MCF 10A (cell line): ENCODE data around the gene TKT. TPM values are rescaled to one million over a fixed set of nuclear protein-coding genes. Genes with fewer than 3 reads are reported as not detected.

Experiments used
- BruUV-seq: library from RNA; stranded (reverse); fragments of 400-500 nt; replicated peaks from 2 replicates; lab custom pipeline; 2021; lab: Mats Ljungman, UMichigan
- CTCF ChIA-PET: fragments of 300-600 bp; sonication (Branson Sonifier 250); formaldehyde crosslinking; extraction: SDS; loops from one replicate; lab custom pipeline; 2021; ENCODE audit warnings: antibody characterized with exemption, inconsistent platforms; lab: Yijun Ruan, JAX
- POLR2A ChIA-PET: fragments of 300-600, 350-650 bp; sonication (Branson Sonifier 250); formaldehyde crosslinking; extraction: SDS; loops from one replicate; lab custom pipeline; 2020; ENCODE audit warnings: antibody characterized with exemption, inconsistent platforms; lab: Yijun Ruan, JAX
- DNase-seq: peaks from one replicate; pipeline ENCODE4 v3.0.0-alpha.2; 2018; ENCODE audit not compliant: unreplicated experiment
- H3K27ac Mint-ChIP-seq: one replicate; pipeline ENCODE4 v1.8.0; 2022; ENCODE audit warnings: mild to moderate bottlenecking, low read depth, mixed read lengths; ENCODE audit not compliant: unreplicated experiment
- H3K27me3 Mint-ChIP-seq: one replicate; pipeline ENCODE4 v1.8.0; 2022; ENCODE audit warnings: mixed read lengths; ENCODE audit not compliant: insufficient read depth, unreplicated experiment
- H3K36me3 Mint-ChIP-seq: one replicate; pipeline ENCODE4 v1.8.0; 2022; ENCODE audit warnings: mild to moderate bottlenecking, moderate library complexity, mixed read lengths; ENCODE audit not compliant: insufficient read depth, unreplicated experiment
- H3K4me1 Mint-ChIP-seq: one replicate; pipeline ENCODE4 v1.8.0; 2022; ENCODE audit warnings: mixed read lengths; ENCODE audit not compliant: insufficient read depth, unreplicated experiment
- H3K4me3 Mint-ChIP-seq: one replicate; pipeline ENCODE4 v1.8.0; 2022; ENCODE audit warnings: mild to moderate bottlenecking, moderate library complexity, mixed read lengths; ENCODE audit not compliant: unreplicated experiment
- H3K9me3 Mint-ChIP-seq: one replicate; pipeline ENCODE4 v1.8.0; 2022; ENCODE audit warnings: mixed read lengths; ENCODE audit not compliant: unreplicated experiment
- CTCF ChIP-seq: fragments of 200-600 bp; IDR thresholded peaks from one replicate; pipeline ENCODE4 v1.8.0; 2022; ENCODE audit warnings: antibody characterized with exemption, mild to moderate bottlenecking; ENCODE audit not compliant: unreplicated experiment
- intact Hi-C: fragments of 100-400 bp; cut with micrococcal nuclease; formaldehyde crosslinking; loops from 2 replicates; pipeline ENCODE4 v1.14.1; 2022
- total RNA-seq: library from RNA; stranded (reverse); gene quantifications from 2 replicates; pipeline ENCODE4 v1.2.3, GENCODE V29; 2022

TKT gene
- total RNA-seq, 1 experiment from 2014 or later = 326 TPM

GRCh38 chr3:53236112-53236841 lies 19.5 kb downstream of the TKT start:
- no TSS peak for BruUV-seq
- peak overlapping the region; percentile 66 for H3K27ac Mint-ChIP-seq

GRCh38 chr3:53235545-53235944 lies 20.3 kb downstream of the TKT start:
- no peak for DNase-seq
- no peak for TF ChIP-seq CTCF
- Mint-ChIP-seq H3K4me1 (peaks cover 30% of the 10 kb centered on the region), H3K27ac (peak overlapping the region; percentile 66), H3K36me3 (peaks cover 86% of the 10 kb centered on the region), H3K27me3 (no peaks in the 10 kb centered on the region), H3K4me3 (peak overlapping the region; percentile 36), H3K9me3 (no peaks in the 10 kb centered on the region)
- ChIA-PET POLR2A (interaction anchor here (4.7 kb wide), 1 partner anchor 18 kb away, joined by 42 read pairs; the partner anchor contains the start of gene TKT), CTCF (interaction anchor here (0.8 to 4.4 kb wide), 3 partner anchors 15 to 64 kb away, joined by 4 to 30 read pairs (median 5); no protein-coding TSS in a partner anchor)
- no TSS peak for BruUV-seq
- intact Hi-C loops = no loop called here

More at GRCh38 chr3:53236112-53236841, 19.5 kb downstream of the TKT start:
- Mint-ChIP-seq H3K9me3 (no peaks in the 10 kb centered on the region), H3K36me3 (peaks cover 80% of the 10 kb centered on the region), H3K27me3 (no peaks in the 10 kb centered on the region), H3K4me1 (peaks cover 30% of the 10 kb centered on the region), H3K4me3 (no peak overlapping the region)
- TF ChIP-seq CTCF = no peak
- intact Hi-C loops = no loop called here
- ChIA-PET POLR2A (interaction anchor here (1.1 to 4.7 kb wide), 3 partner anchors 12 to 18 kb away, joined by 4 to 42 read pairs (median 19); partner anchors contain the start of gene TKT), CTCF (interaction anchor here (0.6 to 4.4 kb wide), 2 partner anchors 15 to 124 kb away, joined by 4 to 30 read pairs; no protein-coding TSS in a partner anchor)
- DNase-seq = peak; percentile 81

GRCh38 chr3:53234841-53235232 lies 21.0 kb downstream of the TKT start:
- POLR2A ChIA-PET = no interaction called here
- H3K4me1 Mint-ChIP-seq = peaks cover 28% of the 10 kb centered on the region
- peaks cover 86% of the 10 kb centered on the region for H3K36me3 Mint-ChIP-seq
- no peak for TF ChIP-seq CTCF
- no peaks in the 10 kb centered on the region for H3K9me3 Mint-ChIP-seq
- no peak for DNase-seq
- BruUV-seq = no TSS peak
- no peaks in the 10 kb centered on the region for H3K27me3 Mint-ChIP-seq
- H3K4me3 Mint-ChIP-seq = peak overlapping the region; percentile 36
- intact Hi-C loops = no loop called here
- no peak overlapping the region for H3K27ac Mint-ChIP-seq
- CTCF ChIA-PET = interaction anchor here (0.6 to 4.4 kb wide), 4 partner anchors 14 to 474 kb away, joined by 3 to 30 read pairs (median 4); no protein-coding TSS in a partner anchor

- POLR2A ChIA-PET = interaction anchor here (0.6 to 1.3 kb wide), 4 partner anchors 12 to 43 kb away, joined by 3 to 5 read pairs (median 3); no protein-coding TSS in a partner anchor
- Mint-ChIP-seq H3K9me3 (no peaks in the 10 kb centered on the region), H3K27me3 (no peaks in the 10 kb centered on the region), H3K4me3 (no peak overlapping the region), H3K4me1 (peaks cover 23% of the 10 kb centered on the region), H3K27ac (no peak overlapping the region), H3K36me3 (peaks cover 86% of the 10 kb centered on the region)
- CTCF ChIA-PET = interaction anchor here (0.6 to 2.2 kb wide), 3 partner anchors 14 to 475 kb away, joined by 3 to 10 read pairs (median 4); no protein-coding TSS in a partner anchor
- TF ChIP-seq CTCF = no peak
- no peak for DNase-seq
- no TSS peak for BruUV-seq
- intact Hi-C loops = no loop called here
Measured at GRCh38 chr3:53234130-53234840, 21.5 kb downstream of the TKT start.
